Loucy (cell line): ENCODE data around the gene KCNQ5.

Source experiments
- H2AFZ ChIP-seq: fragments of 200-600 bp; sonication (generic); 2 replicates; pipeline ENCODE4 v1.6.0; 2016; ENCODE audit warnings: antibody characterized with exemption, mild to moderate bottlenecking, low read length, moderate library complexity
- H3F3A ChIP-seq: fragments of 200-600 bp; 2 replicates; pipeline ENCODE4 v1.6.0; 2016; ENCODE audit warnings: antibody characterized with exemption, low read depth, mild to moderate bottlenecking
- H3K27me3 ChIP-seq: fragments of 200-600 bp; sonication (generic); 2 replicates; pipeline ENCODE4 v1.6.1; 2014; ENCODE audit warnings: low read length, mild to moderate bottlenecking; ENCODE audit not compliant: insufficient read depth, poor library complexity, severe bottlenecking
- H3K36me3 ChIP-seq: fragments of 200-600 bp; sonication (generic); 2 replicates; pipeline ENCODE4 v1.6.1; 2016; ENCODE audit warnings: low read length; ENCODE audit not compliant: insufficient read depth
- H3K4me1 ChIP-seq: fragments of 200-600 bp; sonication (generic); 2 replicates; pipeline ENCODE4 v1.5.1; 2014; ENCODE audit warnings: low read length, mild to moderate bottlenecking; ENCODE audit not compliant: insufficient read depth, poor library complexity, severe bottlenecking
- H3K4me2 ChIP-seq: fragments of 200-600 bp; sonication (generic); 2 replicates; pipeline ENCODE4 v1.6.0; 2014; ENCODE audit warnings: antibody characterized with exemption, low read length, low read depth, mild to moderate bottlenecking; ENCODE audit not compliant: poor library complexity, severe bottlenecking
- H3K4me3 ChIP-seq: fragments of 200-600 bp; sonication (generic); 2 replicates; pipeline ENCODE4 v1.5.1; 2014; ENCODE audit warnings: low read length, mild to moderate bottlenecking, mixed read lengths; ENCODE audit not compliant: poor library complexity, severe bottlenecking
- H3K79me2 ChIP-seq: fragments of 200-600 bp; sonication (generic); 2 replicates; pipeline ENCODE4 v1.6.1; 2014; ENCODE audit warnings: low read length; ENCODE audit not compliant: insufficient read depth
- H3K9ac ChIP-seq: fragments of 200-600 bp; sonication (generic); 2 replicates; pipeline ENCODE4 v1.6.0; 2014; ENCODE audit warnings: mild to moderate bottlenecking, low read depth, low read length, moderate library complexity; ENCODE audit not compliant: poor library complexity, severe bottlenecking
- H3K9me2 ChIP-seq: fragments of 200-600 bp; sonication (generic); replicated peaks from 2 replicates; pipeline ENCODE4 v1.6.1; 2016; ENCODE audit warnings: low read depth, low read length, mixed read lengths
- H3K9me3 ChIP-seq: fragments of 200-600 bp; sonication (generic); 2 replicates; pipeline ENCODE4 v1.6.1; 2014; ENCODE audit warnings: mild to moderate bottlenecking, antibody characterized with exemption, low read length, low read depth; ENCODE audit not compliant: insufficient read depth
- H4K20me1 ChIP-seq: fragments of 200-600 bp; sonication (generic); 2 replicates; pipeline ENCODE4 v1.6.0; 2014; ENCODE audit warnings: antibody characterized with exemption, low read length, mild to moderate bottlenecking; ENCODE audit not compliant: insufficient read depth, poor library complexity, severe bottlenecking
- CTCF ChIP-seq: fragments of 200-600 bp; sonication (generic); conservative IDR thresholded peaks from 2 replicates; pipeline ENCODE4 v1.5.1; 2014; ENCODE audit warnings: mild to moderate bottlenecking, antibody characterized with exemption, low read length
- EZH2phosphoT487 ChIP-seq: fragments of 200-600 bp; IDR thresholded peaks from 2 replicates; pipeline ENCODE4 v1.6.1; 2018; ENCODE audit warnings: antibody characterized with exemption, mild to moderate bottlenecking, moderate library complexity, borderline replicate concordance

The KCNQ5 gene

GRCh38 chr6:72784581-72784980, 162.7 kb downstream of the KCNQ5 start:
- Histone ChIP-seq H3K4me3 (no peak overlapping the region), H3K9me3 (no peaks in the 10 kb centered on the region), H2AFZ (no peak overlapping the region), H3F3A (no peaks in the 10 kb centered on the region), H3K4me2 (no peak overlapping the region), H3K4me1 (no peaks in the 10 kb centered on the region), H3K9ac (no peak overlapping the region), H3K27me3 (no peaks in the 10 kb centered on the region), H3K36me3 (no peaks in the 10 kb centered on the region), H3K79me2 (no peaks in the 10 kb centered on the region), H4K20me1 (no peaks in the 10 kb centered on the region), H3K9me2 (no peaks in the 10 kb centered on the region)
- TF ChIP-seq CTCF (no peak), EZH2phosphoT487 (no peak)

- Histone ChIP-seq H4K20me1 (no peaks in the 10 kb centered on the region), H2AFZ (no peak overlapping the region), H3K4me3 (no peak overlapping the region), H3K9me2 (no peaks in the 10 kb centered on the region), H3K36me3 (no peaks in the 10 kb centered on the region), H3K4me2 (no peak overlapping the region), H3K9ac (no peak overlapping the region), H3K9me3 (no peaks in the 10 kb centered on the region), H3F3A (no peaks in the 10 kb centered on the region), H3K27me3 (no peaks in the 10 kb centered on the region), H3K4me1 (no peaks in the 10 kb centered on the region), H3K79me2 (no peaks in the 10 kb centered on the region)
- TF ChIP-seq EZH2phosphoT487 (no peak), CTCF (no peak)
Measured at GRCh38 chr6:72787391-72788031, 165.6 kb downstream of the KCNQ5 start.

- H3K9ac ChIP-seq: no peak overlapping the region
- no peaks in the 10 kb centered on the region for H3K27me3 ChIP-seq
- H3F3A ChIP-seq: no peaks in the 10 kb centered on the region
- no peaks in the 10 kb centered on the region for H4K20me1 ChIP-seq
- no peak overlapping the region for H2AFZ ChIP-seq
- no peaks in the 10 kb centered on the region for H3K36me3 ChIP-seq
- no peak overlapping the region for H3K4me3 ChIP-seq
- no peak overlapping the region for H3K4me2 ChIP-seq
- no peaks in the 10 kb centered on the region for H3K79me2 ChIP-seq
- H3K9me3 ChIP-seq: no peaks in the 10 kb centered on the region
- no peaks in the 10 kb centered on the region for H3K4me1 ChIP-seq
- TF ChIP-seq CTCF (no peak), EZH2phosphoT487 (no peak)
- H3K9me2 ChIP-seq: no peaks in the 10 kb centered on the region
Measured at GRCh38 chr6:72788188-72788587, 166.3 kb downstream of the KCNQ5 start.
